Stimulated activated CD4-positive, alpha-beta T cell treated with anti-CD3 and anti-CD28 coated beads, TNF-alpha, amount 100 ng/mL, for 4 hours (primary cell): ENCODE data around the gene SPTLC3.
"Not testable (repeated sequence)": the region's sequence is repeated elsewhere in the genome, so short reads cannot be mapped to it uniquely, and the experiment has no call there.

Experiments
- DNase-seq, 3 experiments: peaks; one replicate each; pipeline ENCODE4 v3.0.0-alpha.2; 2020; ENCODE audit warnings: low read depth in 3 of 3

Gene SPTLC3

DNA sequence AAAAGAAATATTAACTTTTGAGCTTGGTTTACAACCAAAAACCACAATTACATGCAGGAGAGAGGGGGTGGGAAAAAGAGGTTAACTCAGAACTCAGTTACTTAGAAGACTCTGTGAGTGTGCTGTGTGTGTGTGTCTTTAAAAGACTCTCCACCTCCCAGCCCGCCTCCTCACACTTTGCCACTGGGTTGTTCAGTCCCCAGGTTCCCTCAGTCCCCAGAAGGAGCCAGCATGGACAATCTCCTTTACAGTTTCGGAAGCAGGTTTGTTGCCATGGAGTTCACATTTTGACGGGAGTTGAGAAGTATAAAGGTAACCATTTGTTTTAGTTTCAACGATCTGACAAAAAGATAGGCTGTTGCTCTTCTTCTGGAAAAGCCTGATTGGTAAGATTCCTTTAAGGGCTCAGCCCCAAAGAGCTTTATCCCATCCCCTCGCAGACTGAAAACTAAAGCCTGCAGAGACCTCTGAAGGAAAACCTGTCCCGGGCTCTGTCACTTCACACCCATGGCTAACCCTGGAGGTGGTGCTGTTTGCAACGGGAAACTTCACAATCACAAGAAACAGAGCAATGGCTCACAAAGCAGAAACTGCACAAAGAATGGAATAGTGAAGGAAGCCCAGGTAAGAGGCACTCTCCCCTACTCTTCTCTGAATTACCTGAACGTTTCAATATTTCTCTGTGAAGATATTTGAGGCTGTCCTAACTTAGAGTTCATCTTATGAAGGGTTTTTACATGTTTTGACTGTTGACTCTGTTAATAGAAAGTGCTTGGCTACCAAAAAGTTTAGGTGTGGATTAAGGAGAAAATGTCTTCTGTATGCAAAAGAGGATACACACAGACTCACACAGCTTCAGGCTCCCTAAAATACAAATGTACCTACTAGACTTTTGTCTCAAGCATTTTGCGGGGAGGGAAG, at the start of gene SPTLC3:
Gene SPTLC3 (plus strand): TSS at position 212 of the 921 bp plus-strand sequence. CDS start 296 bp downstream, at position 508.
- DNase-seq = no peak

- DNase-seq = no peak
These were observed 47.0 kb upstream of the SPTLC3 start for GRCh38 chr20:12961725-12962124.

DNA sequence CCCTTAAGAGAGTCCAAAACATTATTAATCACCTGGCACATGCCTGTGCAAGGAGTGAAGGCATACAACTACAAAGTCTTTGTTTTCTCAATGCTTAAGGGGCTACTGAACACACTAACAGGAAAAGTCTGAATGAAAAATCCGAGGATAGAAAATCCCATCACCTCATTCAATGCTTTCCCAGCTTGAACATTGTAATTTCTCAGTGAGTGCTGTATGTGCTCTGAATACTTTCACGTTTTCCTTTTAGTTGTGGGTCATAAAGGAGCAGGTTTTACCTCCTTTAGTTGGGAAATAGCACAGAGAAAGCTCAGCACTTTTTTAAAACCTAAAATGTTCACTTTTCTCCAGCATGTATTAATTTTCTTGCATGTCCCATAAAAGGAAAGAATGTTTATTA, 45.9 kb upstream of the SPTLC3 start:
- DNase-seq = no peak

GRCh38 chr20:12963416-12963815, 45.4 kb upstream of the SPTLC3 start:
- DNase-seq = no peak

GRCh38 chr20:12965212-12965869, 43.4 kb upstream of the SPTLC3 start:
- DNase-seq = no peak

GRCh38 chr20:12965870-12966251, 42.9 kb upstream of the SPTLC3 start:
- DNase-seq = no peak

DNA sequence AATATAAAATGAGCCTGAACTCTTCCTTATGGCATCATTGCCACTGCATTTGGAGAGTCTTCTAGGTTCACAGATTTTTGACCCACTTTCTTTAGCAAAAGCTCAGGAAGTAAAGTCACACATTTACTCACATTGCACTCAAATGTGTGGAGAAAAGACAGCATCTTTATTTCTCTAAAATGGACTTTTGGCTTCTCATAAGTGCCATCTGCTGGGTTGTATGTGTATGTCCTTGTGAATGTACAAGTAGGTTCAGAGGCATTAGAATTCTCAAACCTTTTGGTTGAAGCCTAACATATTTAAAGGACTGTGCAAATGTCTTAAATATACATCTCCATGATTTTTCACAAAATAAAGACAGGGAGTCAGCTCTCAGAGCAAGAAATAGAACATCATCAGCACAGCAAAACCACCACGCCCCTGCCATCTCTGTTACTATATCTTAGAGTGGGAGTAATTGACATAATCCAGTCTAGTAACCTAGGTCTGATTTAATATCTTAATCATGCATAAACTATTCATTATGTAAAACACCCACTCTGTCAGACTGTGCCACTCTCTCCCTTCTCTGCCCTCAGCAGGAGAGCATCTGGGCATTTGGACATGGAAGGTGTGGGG, 42.2 kb upstream of the SPTLC3 start:
- DNase-seq = no peak

GRCh38 chr20:12967932-12968331, 40.8 kb upstream of the SPTLC3 start:
- no peak for DNase-seq

DNA sequence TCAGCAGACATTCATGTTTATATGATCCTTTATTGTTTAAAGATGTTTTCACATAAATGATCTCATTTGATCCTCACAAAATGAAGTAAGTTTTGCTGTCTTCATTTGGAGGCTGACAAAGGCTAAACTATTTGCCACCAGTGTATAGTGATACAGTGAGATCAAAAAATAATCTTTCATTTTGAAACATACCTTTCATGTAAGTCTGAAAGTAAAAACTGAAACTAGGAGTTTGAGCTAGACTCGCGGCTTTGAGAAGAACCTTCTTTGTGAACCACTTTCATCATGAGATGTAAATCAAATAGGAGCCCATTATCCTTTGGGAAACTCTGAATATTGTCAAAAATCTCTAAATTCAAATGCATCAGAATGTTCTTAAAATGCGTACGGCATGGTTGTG, 40.3 kb upstream of the SPTLC3 start:
- DNase-seq = no peak

GRCh38 chr20:12969071-12969669, 39.6 kb upstream of the SPTLC3 start:
- DNase-seq = no peak

GRCh38 chr20:12970372-12970821, 38.4 kb upstream of the SPTLC3 start:
- DNase-seq = no peak

DNA sequence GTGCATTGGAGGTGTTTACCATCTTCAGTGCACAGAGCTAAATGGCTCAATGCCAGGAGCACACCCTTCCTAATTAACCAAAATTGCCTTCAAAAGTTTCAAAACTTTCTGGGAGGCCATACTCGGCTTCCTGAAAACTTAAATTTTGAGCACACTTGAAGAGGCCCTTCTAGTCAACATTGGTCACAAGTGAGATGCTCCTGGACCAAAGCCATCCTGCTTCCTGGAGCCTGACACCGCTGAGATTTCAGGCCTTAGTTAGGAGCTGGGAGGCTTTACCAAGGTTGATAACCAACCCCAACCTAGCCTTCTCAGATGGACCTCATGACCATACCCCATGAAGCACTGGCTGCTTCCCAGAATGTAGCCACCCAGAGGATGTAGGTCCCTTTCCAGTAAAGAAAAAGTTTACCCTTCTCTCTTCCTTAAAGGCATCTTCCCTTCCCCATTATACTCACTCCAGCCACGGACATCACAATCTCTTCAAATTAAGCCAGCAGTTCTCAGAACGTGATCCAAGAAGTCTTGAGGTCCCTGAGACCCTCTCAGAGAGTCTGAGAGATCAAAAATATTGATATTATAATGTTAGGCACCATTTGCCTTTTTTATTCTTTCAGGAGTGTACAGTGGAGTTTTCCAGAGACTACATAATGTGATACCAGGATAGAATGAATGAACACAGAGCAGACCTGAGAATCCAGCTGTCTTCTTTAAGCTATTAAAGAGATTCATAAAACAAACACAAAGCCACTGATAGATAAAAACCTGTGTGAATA, 32.8 kb upstream of the SPTLC3 start:
- no peak for DNase-seq

DNA sequence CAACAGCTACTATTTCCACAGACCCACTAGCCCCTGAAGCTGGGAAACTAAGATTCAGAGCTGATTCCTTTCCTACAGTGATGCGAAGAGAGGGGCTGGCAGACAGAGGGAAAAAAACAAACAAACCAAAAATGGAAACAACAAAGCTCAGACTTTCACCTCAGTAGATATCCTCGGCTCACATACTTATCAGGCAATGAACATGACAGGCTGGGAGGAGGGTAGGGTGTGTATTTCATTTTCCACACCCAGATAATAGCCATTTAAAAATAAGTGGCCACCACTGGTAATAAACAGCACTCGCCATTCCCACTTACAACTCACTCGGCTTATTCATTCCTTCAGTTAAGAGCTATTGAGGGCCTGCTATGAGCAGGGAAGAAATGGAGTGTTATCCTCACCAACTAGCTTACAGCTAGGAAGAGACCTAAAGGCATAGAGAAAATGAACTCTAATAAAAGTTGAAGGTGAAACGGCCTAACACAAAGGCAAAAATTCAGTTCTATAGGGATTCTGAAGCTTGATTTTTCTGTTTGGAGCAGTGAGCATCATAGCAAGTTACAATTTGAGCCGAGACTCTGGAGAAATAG, 32.0 kb upstream of the SPTLC3 start:
- DNase-seq = no peak

DNA sequence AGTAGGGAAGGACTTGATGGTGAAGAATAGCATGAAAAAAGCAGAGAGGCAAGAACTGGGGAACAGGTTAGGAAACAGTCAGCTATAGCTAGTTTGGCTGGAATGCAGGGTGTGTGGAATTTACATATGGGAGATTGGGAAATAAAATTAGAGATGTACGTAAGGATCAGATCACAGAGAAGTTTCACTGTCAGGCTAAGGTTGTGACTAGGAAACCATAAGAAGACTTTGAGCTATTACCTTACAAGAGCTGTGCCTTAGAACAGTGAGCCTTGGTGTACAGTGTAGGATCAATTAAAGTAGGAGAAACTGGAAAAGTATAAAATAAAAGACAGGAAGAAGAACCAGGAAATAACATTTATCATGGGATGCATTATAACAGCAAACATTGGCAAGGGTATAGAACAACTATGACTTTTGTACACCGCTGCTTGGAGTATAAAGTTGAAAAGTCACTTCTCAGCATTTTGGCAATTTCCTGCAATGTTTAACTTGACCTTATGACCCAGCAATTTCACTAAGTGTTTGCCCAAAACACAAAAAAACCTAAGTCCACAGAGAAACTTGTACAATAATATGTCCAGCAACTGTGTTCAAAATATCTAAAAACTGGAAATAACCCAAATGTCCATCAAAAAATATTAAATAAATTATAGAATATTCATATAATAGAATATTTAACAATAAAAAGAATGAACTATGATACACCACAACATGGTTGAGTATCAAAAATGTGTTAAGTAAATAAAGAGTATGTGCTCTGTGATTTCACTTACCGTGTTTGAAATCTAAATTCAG, 31.2 kb upstream of the SPTLC3 start:
- DNase-seq = no peak

DNA sequence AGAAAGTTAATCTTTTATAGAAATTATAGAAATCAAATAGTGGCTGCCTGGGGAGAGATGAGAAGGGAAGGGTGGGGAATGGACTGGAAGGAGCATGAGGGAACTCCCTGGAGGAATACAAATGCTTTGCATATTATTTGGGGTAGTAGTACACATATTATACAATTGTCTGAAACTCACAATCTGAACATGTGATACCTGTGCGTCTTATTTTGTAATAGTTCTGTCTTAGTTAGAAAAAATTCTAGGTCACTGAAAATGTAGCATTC, 30.7 kb upstream of the SPTLC3 start:
- no peak for DNase-seq

GRCh38 chr20:12978613-12979495, 29.9 kb upstream of the SPTLC3 start:
- DNase-seq = no peak

- DNase-seq = not testable (repeated sequence)
These were observed 29.1 kb upstream of the SPTLC3 start for GRCh38 chr20:12979713-12980112.

DNA sequence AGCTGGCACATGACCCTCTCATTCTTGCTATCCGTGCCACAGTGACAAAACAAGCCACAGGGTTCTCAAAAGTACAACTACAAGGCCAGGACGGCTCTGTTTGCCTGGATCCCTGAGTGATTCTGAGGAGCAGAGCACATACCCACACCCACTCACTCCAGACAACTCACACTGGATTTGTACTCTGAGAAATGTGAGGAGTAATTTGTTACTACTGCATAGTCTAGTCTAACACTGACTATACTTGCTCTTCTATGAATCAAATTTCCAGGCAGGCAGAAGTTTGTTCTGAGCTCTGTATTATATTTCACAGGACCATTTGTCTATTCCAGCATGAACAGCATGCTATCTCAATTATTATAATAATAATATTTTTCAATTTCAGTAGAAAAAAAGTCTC, 26.7 kb upstream of the SPTLC3 start:
- DNase-seq = no peak

DNA sequence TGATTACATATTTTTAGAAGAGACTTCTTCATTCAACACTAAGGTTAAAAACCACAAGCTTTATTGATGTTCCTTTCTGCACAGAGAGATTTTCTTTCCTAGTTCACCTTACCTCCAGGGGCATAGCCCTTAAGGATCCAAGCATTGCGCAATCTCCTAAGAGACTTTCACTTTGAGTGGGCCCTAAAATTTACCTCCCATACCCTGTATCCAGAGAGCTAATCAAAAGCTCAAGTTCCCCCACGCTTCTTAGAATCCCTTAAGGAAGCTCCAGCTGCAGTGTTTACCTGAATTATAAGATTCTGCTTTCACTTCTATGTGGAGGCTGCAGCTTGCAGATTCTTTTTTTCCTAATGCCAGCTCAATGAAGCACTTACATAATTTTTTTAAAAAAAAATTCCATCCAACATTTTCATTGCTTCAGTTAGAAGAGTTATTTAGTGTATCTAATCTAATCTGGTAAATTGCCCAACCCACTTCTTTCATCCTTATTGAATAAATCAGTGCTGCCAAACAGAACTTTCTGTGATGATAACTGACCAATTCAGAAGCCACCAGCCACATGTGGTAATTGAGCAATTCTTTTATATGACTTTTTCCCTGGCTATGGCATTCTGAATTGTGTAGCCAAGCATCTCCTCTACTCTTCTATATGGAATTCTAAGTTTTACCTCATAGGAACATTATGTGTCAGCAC, 24.6 kb upstream of the SPTLC3 start:
- DNase-seq = no peak
